HG02870 (cell line): Measurements from ENCODE around the gene TNK1.
"Not testable (repeated sequence)": the region's sequence is repeated elsewhere in the genome, so short reads cannot be mapped to it uniquely, and the experiment has no call there.

Source experiments
- ATAC-seq: cut with Tn5 transposase; IDR thresholded peaks from one replicate; pipeline ENCODE4 v1.9.1; 2021; ENCODE audit warnings: mild to moderate bottlenecking, moderate library complexity; ENCODE audit not compliant: unreplicated experiment

Gene TNK1

DNA sequence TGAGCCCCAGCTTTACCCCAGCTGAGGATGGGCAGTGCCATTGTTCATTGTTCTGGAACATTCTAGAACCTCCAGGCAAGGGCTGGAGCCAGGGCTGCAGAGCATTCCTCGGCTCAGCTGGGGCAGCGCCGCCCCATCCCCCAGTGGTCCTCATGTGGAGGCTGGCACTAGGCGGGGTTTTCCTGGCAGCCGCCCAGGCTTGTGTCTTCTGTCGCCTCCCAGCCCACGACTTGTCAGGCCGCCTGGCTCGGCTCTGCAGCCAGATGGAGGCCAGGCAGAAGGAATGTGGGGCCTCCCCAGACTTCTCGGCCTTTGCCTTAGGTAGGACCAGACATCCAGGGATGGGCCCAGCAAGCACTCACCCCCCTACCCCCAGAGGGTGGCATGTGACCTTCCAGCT, 25.8 kb upstream of the TNK1 start, which contains the start of gene TMEM95:
Gene TMEM95 (plus strand): TSS at position 104 of the 400 bp plus-strand sequence. CDS start 49 bp downstream, at position 153.
- no peak for ATAC-seq

DNA sequence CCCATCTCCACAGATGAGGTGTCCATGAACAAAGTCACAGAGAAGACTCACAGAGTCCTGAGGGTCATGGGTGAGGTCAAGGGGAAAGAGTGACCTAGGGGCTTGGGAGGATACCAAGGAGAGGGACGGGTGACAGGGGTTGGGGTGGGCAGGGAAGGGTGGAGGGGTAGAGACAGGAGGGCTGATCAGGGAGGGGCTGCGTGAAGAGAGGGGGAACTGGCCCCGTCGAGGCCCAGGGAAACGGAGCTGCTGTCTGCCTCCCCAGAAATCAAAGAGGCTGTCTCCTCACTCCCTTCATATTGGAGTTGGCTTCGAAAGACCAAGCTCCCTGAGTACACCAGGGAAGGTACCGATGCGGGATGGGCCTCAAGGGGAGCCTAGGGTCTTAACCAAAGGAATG, 25.3 kb upstream of the TNK1 start:
- ATAC-seq = no peak

DNA sequence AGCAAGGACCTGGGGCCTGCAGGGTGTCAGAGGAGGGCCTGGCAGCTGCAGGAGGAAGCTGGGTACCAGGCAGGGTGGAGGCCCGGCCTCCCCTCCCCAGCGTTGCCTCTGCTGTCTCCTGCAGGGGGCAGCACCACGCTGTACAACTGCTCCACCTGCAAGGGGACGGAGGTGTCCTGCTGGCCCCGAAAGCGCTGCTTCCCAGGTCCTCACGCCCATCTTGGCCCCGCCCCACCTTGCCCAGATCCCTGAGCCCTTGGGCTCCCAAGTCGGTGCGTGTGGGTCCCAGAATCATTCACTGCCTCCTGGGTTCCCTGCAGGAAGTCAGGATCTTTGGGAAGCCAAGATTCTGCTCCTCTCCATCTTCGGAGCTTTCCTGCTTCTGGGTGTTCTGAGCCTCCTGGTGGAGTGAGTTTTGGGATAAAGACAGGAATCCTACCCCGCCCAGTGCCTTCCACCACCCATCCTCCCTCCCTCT, 24.8 kb upstream of the TNK1 start:
- no peak for ATAC-seq

DNA sequence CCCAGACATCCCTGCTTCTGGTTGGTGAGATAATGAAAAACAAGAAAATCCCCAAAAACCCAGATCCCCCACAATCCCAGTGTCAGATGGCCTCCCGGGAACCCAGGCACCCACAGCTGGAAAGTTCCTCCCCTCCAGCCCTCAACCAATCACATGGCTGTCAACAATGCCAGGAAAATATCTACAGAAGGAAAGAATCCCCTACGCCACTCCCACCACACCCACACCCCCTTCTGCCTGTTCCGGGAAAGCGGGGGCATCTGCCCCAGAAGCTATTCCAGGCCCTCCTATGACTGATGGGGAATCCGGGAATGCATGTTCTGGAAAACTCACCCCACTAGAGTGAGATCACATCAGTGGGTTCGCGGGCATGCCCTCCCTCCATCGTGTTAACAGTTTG, 24.1 kb upstream of the TNK1 start:
- no peak for ATAC-seq

DNA sequence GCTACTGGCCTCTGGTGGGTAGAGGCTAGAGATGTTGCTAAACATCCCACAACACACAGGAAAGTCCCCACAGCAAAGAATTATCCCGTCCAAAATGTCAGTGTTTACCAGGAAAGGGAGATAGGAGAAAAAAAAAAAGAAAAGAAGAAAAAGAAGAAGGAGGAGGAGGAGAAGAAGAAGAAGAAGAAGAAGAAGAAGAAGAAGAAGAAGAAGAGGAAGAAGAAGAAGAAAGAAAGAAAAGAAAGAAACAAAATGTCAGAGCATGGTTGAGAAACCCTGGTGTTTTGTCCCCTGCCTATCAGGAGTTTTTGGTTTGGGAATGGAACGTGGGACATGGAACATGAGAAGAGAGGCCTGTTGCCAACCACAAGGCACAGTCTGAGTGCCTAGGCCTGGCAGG, 23.5 kb upstream of the TNK1 start:
- ATAC-seq = no peak

DNA sequence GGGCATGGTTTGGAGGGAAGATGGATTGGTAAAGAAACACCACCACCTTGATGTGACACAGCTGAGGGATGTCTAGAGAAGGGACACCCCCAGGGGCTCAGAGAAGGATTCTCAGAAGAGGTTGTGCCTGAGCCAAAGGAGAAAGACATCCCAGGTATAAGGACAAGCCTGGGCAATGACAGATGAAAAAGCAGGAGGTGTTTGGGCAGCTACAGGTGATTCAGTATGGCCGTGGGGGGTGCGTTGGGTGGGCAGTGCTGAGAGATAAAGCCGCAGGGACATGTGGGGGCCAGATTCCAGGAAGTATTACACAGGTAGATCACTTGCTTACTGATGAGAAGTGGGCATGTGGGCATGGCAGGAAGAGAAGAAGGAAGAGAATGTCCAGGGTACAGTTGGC, 19.0 kb upstream of the TNK1 start:
- no peak for ATAC-seq

DNA sequence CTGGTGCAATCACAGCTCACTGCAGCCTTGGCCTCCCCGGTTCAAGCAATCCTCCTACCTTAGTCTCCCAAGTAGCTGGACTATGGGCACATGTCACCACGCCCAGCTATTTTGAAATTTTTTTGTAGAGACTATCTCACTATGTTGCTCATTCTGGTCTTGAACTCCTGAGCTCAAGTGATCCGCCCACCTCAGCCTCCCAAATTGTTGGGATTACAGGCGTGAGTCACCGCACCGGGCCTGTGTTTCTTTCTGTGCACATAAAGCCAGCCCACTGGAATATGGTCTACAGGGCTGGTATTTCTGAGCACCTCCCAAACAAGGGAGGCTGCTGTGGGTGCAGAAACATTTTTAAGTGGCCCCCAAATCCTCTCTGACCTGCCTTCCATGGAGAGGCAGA, 17.6 kb upstream of the TNK1 start:
- ATAC-seq = no peak

DNA sequence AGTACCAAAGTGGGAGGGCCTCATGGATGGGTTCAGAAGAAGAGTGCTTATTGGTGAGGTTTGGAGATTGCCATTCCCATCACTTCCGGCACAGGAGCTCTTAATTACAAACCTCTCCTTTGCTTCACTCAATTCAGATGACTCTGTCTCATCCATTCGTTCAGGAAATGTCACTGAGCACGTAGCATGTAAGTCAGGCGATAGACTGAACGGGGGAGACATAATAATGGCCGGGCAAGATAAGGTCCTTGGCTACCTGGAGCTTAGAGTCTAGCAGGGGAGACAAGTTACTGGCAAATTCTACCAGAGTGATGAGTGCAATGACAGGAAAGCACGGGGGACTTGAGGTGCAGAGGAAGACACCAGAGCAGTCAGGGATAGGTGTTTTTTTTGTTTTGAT, 14.9 kb upstream of the TNK1 start:
- ATAC-seq = not testable (repeated sequence)

DNA sequence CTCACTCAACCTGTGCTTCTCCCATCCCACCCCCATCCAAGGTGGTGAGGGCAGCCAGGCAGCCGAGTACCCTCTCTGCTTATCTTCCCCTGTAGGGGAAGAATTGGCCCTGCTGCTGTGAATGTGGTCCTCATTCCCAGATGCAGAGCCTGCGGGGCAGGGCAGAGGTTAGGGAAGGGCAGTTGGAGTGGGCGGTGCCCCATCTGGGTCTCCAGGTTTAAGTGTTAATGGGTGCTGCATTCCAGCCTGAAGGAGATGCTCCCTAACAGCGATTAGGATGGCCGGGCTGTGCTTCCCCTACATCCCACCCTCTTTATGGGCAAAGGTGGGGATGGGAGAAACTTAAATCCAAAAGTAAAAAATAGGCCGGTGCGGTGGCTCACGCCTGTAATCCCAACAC, 13.8 kb upstream of the TNK1 start:
- ATAC-seq = no peak

DNA sequence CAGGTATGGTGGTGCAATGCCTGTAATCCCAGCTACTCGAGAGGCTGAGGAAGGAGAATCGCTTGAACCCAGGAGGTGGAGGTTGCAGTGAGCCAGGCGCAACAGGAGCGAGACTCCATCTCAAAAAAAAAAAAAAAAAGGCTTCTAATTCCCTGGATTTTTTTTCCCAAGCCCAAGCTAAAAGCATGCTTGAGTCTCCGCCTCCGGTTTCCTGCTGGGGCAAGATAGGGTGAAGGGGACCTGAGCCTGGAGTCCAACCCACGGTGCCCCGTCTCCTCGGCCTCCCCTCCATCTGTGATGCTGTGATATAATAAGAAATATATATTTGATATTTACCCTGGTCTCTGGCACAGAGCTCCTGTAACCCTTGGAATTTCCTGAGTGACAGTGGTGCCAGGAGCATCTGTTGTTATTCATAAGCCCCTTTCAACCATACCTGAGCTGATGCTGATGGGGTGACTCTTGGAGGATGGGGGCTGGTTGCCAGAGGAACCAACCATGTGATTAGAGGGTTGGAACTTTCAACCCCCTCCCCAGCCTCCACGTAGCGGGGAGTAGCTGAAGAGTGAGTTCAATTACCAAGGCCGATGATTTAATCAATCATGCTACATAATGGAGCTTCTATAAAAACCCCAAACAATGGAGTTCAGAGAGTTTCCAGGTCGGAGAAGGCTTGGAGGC, 12.8 kb upstream of the TNK1 start:
- no peak for ATAC-seq

DNA sequence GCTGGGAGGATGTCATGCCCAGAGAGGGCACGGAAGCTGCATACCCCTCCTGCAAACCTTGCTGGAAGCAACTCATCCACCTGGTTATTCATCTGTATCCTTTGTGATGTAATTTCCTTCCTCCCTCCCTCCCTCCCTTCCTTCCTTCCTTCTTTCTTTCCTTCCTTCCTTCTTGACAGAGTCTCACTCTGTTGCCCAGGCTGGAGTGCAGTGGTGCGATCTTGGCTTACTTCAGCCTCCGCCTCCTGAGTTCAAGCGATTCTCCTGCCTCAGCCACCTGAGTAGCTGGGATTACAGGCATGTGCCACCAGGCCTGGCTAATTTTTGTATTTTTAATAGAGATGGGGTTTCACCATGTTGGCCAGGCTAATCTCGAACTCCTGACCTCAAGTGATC, 12.3 kb upstream of the TNK1 start:
- not testable (repeated sequence) for ATAC-seq

DNA sequence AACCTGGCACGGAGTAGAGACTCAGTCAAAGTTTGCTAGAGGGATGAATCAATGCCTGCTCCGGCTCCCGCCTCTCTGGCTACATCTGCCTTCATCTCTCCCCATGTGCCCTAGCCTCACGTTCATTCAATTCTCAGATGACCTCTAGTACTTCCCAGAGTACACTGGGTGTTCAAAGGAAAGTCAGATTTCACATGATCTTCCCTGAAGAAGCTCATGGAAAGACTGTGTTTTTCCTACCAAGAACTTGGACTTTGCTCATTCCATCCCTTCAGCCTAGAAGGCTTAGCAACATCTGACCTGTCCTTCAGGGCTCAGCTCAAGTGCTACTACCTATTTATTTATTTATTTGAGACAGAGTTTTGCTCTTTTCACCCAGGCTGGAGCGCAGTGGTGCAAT, 11.1 kb upstream of the TNK1 start:
- ATAC-seq = no peak

DNA sequence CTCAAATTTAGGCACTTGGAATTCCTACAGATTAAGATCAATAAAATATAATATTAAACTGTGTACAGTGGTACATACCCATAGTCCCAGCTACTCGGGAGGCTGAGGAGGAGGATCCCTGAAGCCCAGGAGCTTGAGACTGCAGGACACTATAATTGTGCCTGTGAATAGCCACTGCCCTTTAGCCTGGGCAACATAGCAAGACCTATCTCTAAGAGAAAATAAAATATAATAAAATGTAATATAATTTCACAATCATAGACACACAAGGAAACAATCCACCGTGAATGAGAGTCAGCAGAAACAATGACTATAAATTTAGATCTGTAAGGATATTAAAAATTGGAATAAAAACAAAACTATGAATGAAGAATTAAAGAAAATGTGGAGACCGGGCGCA, 10.0 kb upstream of the TNK1 start:
- ATAC-seq = no peak

DNA sequence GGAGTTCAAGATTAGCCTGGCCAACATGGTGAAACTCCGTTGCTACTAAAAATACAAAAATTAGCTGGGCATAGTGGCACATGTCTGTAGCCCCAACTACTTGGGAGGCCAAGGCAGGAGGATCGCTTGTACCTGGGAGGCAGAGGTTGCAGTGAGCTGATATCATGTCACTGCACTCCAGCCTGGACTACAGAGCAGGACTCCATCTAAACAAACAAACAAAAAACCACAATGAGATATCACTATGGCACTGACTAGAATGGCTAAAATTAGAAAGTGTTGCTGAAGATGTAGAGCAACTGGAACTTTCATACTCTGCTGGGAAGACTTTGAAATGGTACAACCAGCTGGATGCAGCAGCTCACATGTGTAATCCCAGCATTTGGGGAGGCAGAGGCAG, 6.5 kb upstream of the TNK1 start:
- no peak for ATAC-seq

DNA sequence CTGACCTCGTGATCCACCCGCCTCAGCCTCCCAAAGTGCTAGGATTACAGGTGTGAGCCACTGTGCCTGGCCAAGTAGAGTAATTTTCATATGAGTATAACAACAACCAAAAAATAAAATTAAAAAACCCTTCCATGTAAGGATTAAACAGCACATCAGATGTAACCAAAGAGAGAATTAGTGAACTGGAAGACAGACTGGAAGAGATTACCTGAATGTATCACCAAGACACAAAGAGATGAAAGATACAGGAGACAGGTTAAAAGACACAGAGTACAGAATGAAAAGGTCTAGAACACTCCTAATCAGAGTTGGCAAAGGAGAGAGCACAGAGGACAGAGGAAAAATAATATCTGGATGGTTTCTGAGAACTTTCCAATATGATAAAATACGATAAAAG, 1.8 kb upstream of the TNK1 start:
- ATAC-seq = no peak

DNA sequence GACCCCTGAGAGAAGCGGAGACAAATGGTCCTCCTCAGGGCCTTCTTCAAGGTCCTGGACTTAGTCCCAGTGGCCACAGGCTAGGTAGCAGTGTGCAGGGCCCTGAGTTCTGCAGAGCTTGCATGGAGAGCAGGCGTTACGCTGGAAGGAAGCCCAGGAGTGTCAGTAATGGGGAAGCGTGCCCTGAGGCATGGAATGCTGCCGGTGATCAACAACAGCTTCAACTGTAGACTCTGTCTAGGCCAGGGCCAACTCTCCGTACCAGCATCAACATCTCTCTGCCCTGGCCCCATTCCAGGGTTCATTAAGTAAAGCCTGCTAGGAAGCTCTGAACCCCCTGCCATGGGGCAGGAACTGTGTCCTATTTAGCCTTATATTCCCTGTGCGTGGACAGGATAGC, 568 bp upstream of the TNK1 start:
- no peak for ATAC-seq

DNA sequence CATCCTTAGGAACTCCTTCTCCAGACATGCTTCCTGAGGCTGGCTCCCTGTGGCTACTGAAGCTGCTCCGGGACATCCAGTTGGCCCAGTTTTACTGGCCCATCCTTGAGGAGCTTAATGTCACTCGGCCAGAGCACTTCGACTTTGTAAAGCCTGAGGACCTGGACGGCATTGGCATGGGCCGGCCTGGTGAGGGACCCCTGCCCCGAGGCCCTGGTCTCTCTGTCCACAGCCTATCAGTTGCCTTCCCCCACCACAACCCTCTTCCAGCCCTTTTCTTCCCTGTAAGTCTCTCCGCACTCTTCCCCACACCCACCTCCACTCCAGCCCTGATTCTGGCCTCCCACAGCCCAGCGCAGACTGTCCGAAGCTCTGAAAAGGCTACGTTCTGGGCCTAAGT, 2.0 kb downstream of the TNK1 start:
- no peak for ATAC-seq

DNA sequence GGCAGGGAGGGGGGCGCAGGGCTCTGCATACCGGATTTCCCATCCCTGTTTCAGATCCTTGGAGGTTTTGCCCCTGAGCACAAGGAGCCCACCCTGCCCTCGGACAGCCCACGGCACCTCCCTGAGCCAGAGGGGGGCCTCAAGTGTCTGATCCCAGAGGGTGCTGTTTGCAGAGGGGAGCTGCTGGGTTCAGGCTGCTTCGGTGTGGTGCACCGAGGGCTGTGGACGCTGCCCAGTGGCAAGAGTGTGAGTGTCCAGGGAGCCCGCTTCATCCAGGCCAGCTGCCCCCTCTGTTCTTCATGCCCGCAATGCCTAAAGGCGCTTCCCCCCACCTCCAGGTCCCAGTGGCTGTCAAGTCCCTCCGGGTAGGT, 2.5 kb downstream of the TNK1 start:
- ATAC-seq = no peak

DNA sequence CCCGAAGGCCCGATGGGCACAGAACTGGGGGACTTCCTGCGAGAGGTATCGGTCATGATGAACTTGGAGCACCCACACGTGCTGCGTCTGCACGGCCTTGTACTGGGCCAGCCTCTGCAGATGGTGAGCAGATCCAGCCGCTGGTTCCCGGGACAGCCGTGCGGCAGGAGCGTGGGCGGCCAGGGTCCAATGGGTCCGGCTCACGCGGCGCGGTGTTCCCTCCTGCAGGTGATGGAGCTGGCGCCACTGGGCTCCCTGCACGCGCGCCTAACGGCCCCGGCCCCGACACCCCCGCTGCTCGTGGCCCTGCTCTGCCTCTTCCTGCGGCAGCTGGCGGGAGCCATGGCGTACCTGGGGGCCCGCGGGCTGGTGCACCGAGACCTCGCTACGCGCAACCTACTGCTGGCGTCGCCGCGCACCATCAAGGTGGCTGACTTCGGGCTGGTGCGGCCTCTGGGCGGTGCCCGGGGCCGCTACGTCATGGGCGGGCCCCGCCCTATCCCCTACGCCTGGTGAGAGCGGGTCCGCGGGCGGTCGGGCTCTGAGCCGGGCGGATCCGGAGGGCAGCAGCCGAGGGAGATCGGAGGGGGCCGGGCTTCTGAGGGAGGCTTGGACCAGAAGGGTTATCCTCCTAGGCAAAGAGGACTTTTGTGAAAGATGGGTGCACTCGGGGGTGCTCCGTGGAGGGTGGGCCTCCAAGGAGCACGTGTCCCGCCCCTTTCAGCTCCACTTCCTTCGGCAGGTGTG, 3.0 kb downstream of the TNK1 start:
- ATAC-seq = no peak

DNA sequence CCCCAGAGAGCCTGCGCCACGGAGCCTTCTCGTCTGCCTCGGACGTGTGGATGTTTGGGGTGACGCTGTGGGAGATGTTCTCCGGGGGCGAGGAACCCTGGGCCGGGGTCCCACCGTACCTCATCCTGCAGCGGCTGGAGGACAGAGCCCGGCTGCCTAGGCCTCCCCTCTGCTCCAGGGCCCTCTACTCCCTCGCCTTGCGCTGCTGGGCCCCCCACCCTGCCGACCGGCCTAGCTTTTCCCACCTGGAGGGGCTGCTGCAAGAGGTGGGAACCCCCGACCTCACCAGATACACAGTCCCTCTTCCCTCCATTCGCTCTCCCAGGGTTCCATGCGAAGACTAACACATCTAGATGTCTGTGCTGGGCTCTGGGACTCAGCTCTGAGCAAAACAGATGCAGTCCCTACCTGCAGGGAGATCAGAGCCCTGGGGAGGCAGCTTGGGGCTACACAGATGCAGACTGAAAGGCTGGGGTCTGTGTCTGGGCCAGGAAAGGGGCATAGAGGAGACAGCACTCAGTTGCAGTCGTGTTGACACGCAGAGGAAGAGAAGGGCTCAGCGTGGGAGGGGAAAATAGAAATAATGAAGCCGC, 3.7 kb downstream of the TNK1 start:
- no peak for ATAC-seq

DNA sequence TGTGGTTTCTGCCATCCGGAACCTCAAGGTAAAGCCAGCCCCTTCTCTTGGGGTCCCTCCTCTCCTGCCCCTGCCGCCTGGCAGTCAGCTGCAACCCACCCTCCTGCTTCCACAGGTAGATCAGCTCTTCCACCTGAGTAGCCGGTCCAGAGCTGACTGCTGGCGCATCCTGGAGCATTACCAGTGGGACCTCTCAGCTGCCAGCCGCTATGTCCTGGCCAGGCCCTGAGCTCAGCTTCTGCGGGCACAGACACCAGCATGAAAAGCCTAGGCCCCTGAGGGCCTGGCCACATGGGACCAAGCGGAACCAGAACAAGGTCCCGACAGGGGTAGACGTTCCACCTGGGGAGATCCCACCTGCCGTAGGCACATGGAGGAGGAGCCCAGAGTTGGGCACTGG, 8.0 kb downstream of the TNK1 start:
- ATAC-seq = no peak
